Stomach (tissue), 4 donors: ENCODE measurements around the gene TRIM14.

Experiments
- CTCF ChIP-seq, 7 experiments: fragments of 450-650 bp in 4 of 7; fragments of 200-600 bp in 3 of 7; sonication (generic) in 3 of 7; IDR thresholded peaks; one replicate each; pipeline ENCODE4 v1.5.1; 2016 to 2019; ENCODE audit warnings: antibody characterized with exemption in 7 of 7, control low read depth in 2 of 7, mild to moderate bottlenecking in 1 of 7
- EP300 ChIP-seq: sonication (generic); formaldehyde crosslinking; IDR thresholded peaks from one replicate; pipeline ENCODE4 v1.6.1; 2017; ENCODE audit warnings: antibody characterized with exemption
- POLR2AphosphoS5 ChIP-seq, 3 donors: sonication (generic); formaldehyde crosslinking; IDR thresholded peaks; one replicate each; pipeline ENCODE4 v1.6.1; 2016; ENCODE audit warnings: antibody characterized with exemption in 3 of 3

GRCh38 chr9:98168153-98168780 lies 49.2 kb upstream of the TRIM14 start:
- TF ChIP-seq CTCF (IDR thresholded peaks at IDR 0.05) (no peak), POLR2AphosphoS5 (IDR thresholded peaks at IDR 0.05) (no peak), EP300 (no peak)
